ENCODE results near the gene BCAS3.

DNA sequence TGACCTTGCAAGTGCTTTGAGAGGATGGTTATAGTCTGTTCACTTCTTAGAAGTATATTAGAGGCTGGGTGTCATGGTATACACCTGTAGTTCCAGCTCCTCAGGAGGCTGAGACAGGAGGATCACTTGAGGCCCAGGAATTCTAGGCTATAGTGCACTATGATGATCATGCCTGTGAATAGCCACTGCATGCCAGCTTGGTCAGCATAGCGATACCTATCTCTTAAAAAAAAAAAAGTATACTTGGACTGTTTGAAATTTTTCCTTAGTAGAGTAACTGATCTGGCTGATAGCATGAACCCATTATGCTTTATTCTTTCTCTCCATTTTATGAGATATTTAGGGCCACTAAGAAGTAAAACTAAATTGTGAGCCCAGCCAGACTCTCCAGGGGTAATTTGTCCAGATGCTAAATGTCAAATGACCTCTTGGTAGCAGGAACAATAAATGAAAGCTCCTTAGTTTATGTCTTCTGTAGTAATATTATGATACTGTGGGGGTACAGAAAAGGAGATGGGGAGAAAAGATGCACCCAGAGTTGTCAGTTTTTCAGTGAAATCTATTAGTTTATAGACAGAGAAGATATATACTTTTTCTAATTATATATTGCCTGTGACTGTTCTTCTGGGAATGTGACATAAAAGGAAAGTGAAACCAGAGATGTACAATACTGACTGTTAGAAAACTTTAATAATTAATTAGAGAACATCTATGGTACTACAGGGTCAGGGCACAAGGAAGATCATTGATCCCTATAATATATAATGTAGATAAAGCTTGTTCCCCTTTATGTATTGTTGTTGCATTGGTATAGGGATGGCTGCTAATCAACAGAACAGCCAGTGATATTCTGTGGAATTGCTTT is 386.7 kb downstream of the BCAS3 start:
- TF ChIP-seq FOXA1 (IDR thresholded peaks at IDR 0.05) = no peak
- TF ChIP-seq FOXK2 (IDR thresholded peaks at IDR 0.05) = no peak
